KMS-11 (cell line): Measurements from ENCODE around the gene QPCT.

Experiments
- H2AFZ ChIP-seq: fragments of 200-600 bp; sonication (generic); 2 replicates; pipeline ENCODE4 v1.6.1; 2016; ENCODE audit warnings: antibody characterized with exemption, mixed run types, low read depth
- H3K27ac ChIP-seq: fragments of 200-600 bp; sonication (generic); 2 replicates; pipeline ENCODE4 v1.6.1; 2016; ENCODE audit warnings: mild to moderate bottlenecking, mixed run types
- H3K27me3 ChIP-seq: fragments of 200-600 bp; sonication (generic); 2 replicates; pipeline ENCODE4 v1.6.1; 2017; ENCODE audit warnings: mild to moderate bottlenecking, low read depth, mixed run types, moderate library complexity; ENCODE audit not compliant: insufficient read depth
- H3K36me3 ChIP-seq: fragments of 200-600 bp; sonication (generic); 2 replicates; pipeline ENCODE4 v1.6.1; 2017; ENCODE audit warnings: mild to moderate bottlenecking, mixed run types; ENCODE audit not compliant: insufficient read depth
- H3K4me1 ChIP-seq: fragments of 200-600 bp; sonication (generic); 2 replicates; pipeline ENCODE4 v1.6.1; 2016; ENCODE audit warnings: mild to moderate bottlenecking, low read depth, mixed run types; ENCODE audit not compliant: poor library complexity, severe bottlenecking
- H3K4me2 ChIP-seq: fragments of 200-600 bp; sonication (generic); 2 replicates; pipeline ENCODE4 v1.7.0; 2016; ENCODE audit warnings: mild to moderate bottlenecking, mixed run types
- H3K4me3 ChIP-seq: fragments of 200-600 bp; sonication (generic); IDR thresholded peaks from 2 replicates; pipeline ENCODE4 v1.6.1; 2017; ENCODE audit warnings: low read depth, low read length, mixed read lengths; ENCODE audit not compliant: insufficient read depth
- H3K79me2 ChIP-seq: fragments of 200-600 bp; sonication (generic); 2 replicates; pipeline ENCODE4 v1.6.1; 2016; ENCODE audit warnings: low read depth, mixed run types; ENCODE audit not compliant: insufficient read depth
- H3K9ac ChIP-seq: fragments of 200-600 bp; sonication (generic); 2 replicates; pipeline ENCODE4 v1.6.1; 2016; ENCODE audit warnings: mild to moderate bottlenecking, mixed run types
- H4K20me1 ChIP-seq: fragments of 200-600 bp; sonication (generic); 2 replicates; pipeline ENCODE4 v1.6.1; 2016; ENCODE audit warnings: mild to moderate bottlenecking, mixed run types; ENCODE audit not compliant: insufficient read depth
- TF ChIP-seq, protein P1 (sequence below): fragments of 200-600 bp; sonication (generic); conservative IDR thresholded peaks from 2 replicates; pipeline ENCODE4 v1.6.1; 2017; ENCODE audit warnings: low read depth, mild to moderate bottlenecking, antibody characterized with exemption, low read length, moderate library complexity, mixed read lengths

QPCT gene

GRCh38 chr2:37367984-37368383 lies 23.6 kb downstream of the QPCT start:
- no peak overlapping the region for H3K4me2 ChIP-seq
- H3K9ac ChIP-seq = no peak overlapping the region
- H3K27me3 ChIP-seq = no peaks in the 10 kb centered on the region
- H3K79me2 ChIP-seq = peaks cover 34% of the 10 kb centered on the region; the same call in 1 of the 2 replicates
- no peak overlapping the region for H3K27ac ChIP-seq
- no peak overlapping the region for H2AFZ ChIP-seq
- no peaks in the 10 kb centered on the region for H4K20me1 ChIP-seq
- no peak overlapping the region for H3K4me3 ChIP-seq
- no peaks in the 10 kb centered on the region for H3K36me3 ChIP-seq
- TF ChIP-seq, protein P1, sequence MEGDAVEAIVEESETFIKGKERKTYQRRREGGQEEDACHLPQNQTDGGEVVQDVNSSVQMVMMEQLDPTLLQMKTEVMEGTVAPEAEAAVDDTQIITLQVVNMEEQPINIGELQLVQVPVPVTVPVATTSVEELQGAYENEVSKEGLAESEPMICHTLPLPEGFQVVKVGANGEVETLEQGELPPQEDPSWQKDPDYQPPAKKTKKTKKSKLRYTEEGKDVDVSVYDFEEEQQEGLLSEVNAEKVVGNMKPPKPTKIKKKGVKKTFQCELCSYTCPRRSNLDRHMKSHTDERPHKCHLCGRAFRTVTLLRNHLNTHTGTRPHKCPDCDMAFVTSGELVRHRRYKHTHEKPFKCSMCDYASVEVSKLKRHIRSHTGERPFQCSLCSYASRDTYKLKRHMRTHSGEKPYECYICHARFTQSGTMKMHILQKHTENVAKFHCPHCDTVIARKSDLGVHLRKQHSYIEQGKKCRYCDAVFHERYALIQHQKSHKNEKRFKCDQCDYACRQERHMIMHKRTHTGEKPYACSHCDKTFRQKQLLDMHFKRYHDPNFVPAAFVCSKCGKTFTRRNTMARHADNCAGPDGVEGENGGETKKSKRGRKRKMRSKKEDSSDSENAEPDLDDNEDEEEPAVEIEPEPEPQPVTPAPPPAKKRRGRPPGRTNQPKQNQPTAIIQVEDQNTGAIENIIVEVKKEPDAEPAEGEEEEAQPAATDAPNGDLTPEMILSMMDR = no peak
- peaks cover 93% of the 10 kb centered on the region for H3K4me1 ChIP-seq

- H3K27me3 ChIP-seq = no peaks in the 10 kb centered on the region
- H3K4me3 ChIP-seq = no peak overlapping the region
Measured at GRCh38 chr2:37370666-37371065, 26.2 kb downstream of the QPCT start.

DNA sequence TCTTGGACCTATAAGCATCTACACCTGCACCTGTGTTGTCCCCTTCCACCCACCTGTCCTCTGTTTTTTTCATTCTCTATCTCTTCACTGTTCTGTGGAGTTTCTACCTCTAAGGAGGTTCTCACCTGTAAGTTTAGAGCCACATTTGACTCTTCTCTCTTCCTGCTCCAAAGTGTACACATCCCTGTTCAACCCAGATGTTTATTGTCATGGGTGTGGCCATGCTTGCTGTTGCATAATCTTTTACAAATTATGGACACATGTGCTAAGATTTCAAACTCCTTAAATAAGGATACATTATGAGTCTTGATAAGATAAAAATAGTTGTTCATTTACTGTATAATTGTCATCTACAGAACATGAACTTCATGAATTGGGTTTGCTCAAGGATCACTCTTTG lies 27.6 kb downstream of the QPCT start:
- H4K20me1 ChIP-seq = no peaks in the 10 kb centered on the region
- H3K9ac ChIP-seq = no peak overlapping the region
- H3K27ac ChIP-seq = no peak overlapping the region
- H3K36me3 ChIP-seq = no peaks in the 10 kb centered on the region
- no peak overlapping the region for H3K4me3 ChIP-seq
- no peak overlapping the region for H2AFZ ChIP-seq
- no peaks in the 10 kb centered on the region for H3K27me3 ChIP-seq
- TF ChIP-seq, protein P1 = no peak
- peaks cover 95% of the 10 kb centered on the region for H3K4me1 ChIP-seq
- H3K79me2 ChIP-seq = peaks cover 55% of the 10 kb centered on the region; the same call in 1 of the 2 replicates
- no peak overlapping the region; the same call in 1 of the 2 replicates for H3K4me2 ChIP-seq

More at GRCh38 chr2:37370666-37371065, 26.2 kb downstream of the QPCT start:
- Histone ChIP-seq H2AFZ (no peak overlapping the region), H3K36me3 (no peaks in the 10 kb centered on the region), H3K27ac (no peak overlapping the region), H3K79me2 (peaks cover 54% of the 10 kb centered on the region; the same call in 1 of the 2 replicates), H3K9ac (no peak overlapping the region), H4K20me1 (no peaks in the 10 kb centered on the region), H3K4me2 (no peak overlapping the region; the same call in 1 of the 2 replicates), H3K4me1 (peaks cover 98% of the 10 kb centered on the region)
- TF ChIP-seq, protein P1 = no peak

DNA sequence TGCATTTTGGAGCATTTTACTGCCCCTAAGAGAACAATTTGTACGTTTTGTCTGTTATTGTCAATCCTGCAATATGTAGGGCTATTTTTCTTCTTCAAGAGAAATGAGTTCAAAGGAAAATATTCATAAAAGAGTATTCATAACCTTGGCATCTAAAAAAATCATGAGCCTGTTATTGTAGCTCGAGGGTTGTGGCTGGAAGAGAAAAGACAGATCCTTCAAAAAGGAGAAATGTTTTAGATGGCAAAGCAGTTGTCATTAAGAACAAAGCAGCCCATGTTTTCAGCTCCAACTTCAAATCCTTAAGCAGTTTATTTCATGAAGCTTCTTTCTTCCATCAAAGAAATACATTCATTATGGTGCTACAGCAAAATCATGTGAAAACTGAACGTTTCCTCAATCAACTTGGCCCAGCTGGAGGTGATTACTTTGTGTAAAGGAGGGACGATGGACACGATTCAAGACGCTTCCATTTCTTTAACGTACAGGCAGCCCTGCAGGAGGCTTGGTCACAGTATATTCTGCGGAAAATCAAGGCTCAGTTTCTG lies 31.4 kb downstream of the QPCT start:
- Histone ChIP-seq H3K36me3 (no peaks in the 10 kb centered on the region), H3K4me1 (peaks cover 97% of the 10 kb centered on the region), H3K79me2 (peaks cover 54% of the 10 kb centered on the region; the same call in 1 of the 2 replicates), H3K9ac (peak overlapping the region; percentile 73), H3K4me2 (peak overlapping the region; percentile 79), H4K20me1 (no peaks in the 10 kb centered on the region), H2AFZ (peak overlapping the region; percentile 1; the same call in 1 of the 2 replicates), H3K27me3 (no peaks in the 10 kb centered on the region), H3K27ac (peak overlapping the region; percentile 93), H3K4me3 (peak overlapping the region; percentile 71)
- TF ChIP-seq, protein P1 = no peak
